ENCODE data around the gene FOSB.

- peak; percentile 40 for TF ChIP-seq CTCF (IDR thresholded peaks at IDR 0.05; ENCODE audit: low read depth, low read length)
- TF ChIP-seq EZH2phosphoT487 (IDR thresholded peaks at IDR 0.05; ENCODE audit: low read depth) = no peak
Measured at GRCh38 chr19:45467456-45468158, at the start of gene FOSB.

Data from OCI-LY3 (cell line).